Neuronal stem cell (in vitro differentiated cells): ENCODE results near the gene PDE8A.

Source experiments
- DNase-seq: peaks from one replicate; pipeline ENCODE4 v3.0.0-alpha.2; 2013; ENCODE audit warnings: low spot score
- H2AFZ ChIP-seq: one replicate; pipeline ENCODE4 v1.6.1; 2013; ENCODE audit warnings: mild to moderate bottlenecking, low read length, inconsistent platforms
- H2AK5ac ChIP-seq: 2 replicates; pipeline ENCODE4 v1.6.1; 2013; ENCODE audit warnings: low read depth, mild to moderate bottlenecking, inconsistent platforms, low read length, moderate library complexity, mixed read lengths
- H2BK120ac ChIP-seq: 2 replicates; pipeline ENCODE4 v1.6.1; 2013; ENCODE audit warnings: low read depth, mild to moderate bottlenecking, inconsistent platforms, low read length, moderate library complexity, mixed read lengths
- H2BK12ac ChIP-seq: one replicate; pipeline ENCODE4 v1.6.1; 2013; ENCODE audit warnings: low read length, inconsistent platforms
- H2BK15ac ChIP-seq: 2 replicates; pipeline ENCODE4 v1.6.1; 2013; ENCODE audit warnings: mild to moderate bottlenecking, low read length, inconsistent platforms, mixed read lengths
- H2BK5ac ChIP-seq: one replicate; pipeline ENCODE4 v1.6.1; 2013; ENCODE audit warnings: inconsistent platforms, mild to moderate bottlenecking, low read length, moderate library complexity
- H3K14ac ChIP-seq: one replicate; pipeline ENCODE4 v1.6.1; 2013; ENCODE audit warnings: low read length, inconsistent platforms
- H3K18ac ChIP-seq: 2 replicates; pipeline ENCODE4 v1.6.1; 2013; ENCODE audit warnings: low read length, inconsistent platforms
- H3K23ac ChIP-seq: 2 replicates; pipeline ENCODE4 v1.6.1; 2013; ENCODE audit warnings: low read depth, mild to moderate bottlenecking, mixed read lengths, low read length, inconsistent platforms; ENCODE audit not compliant: poor library complexity
- H3K27ac ChIP-seq: replicated peaks from 3 replicates; pipeline ENCODE4 v1.5.1; 2013; ENCODE audit warnings: low read length, inconsistent platforms
- H3K27me3 ChIP-seq, 3 experiments: 2 replicates each; pipeline ENCODE4 v1.6.1; 2013; ENCODE audit warnings: low read length in 3 of 3, mild to moderate bottlenecking in 2 of 3, inconsistent platforms in 1 of 3, low read depth in 1 of 3, mixed read lengths in 1 of 3, moderate library complexity in 1 of 3; ENCODE audit not compliant: control insufficient read depth in 3 of 3, insufficient read depth in 3 of 3
- H3K36me3 ChIP-seq, 2 donors: replicated peaks in 1 of 2; 2 replicates each; pipeline ENCODE4 v1.6.1; 2013; ENCODE audit warnings: low read length in 2 of 2; ENCODE audit not compliant: control insufficient read depth in 2 of 2, insufficient read depth in 2 of 2
- H3K4ac ChIP-seq: 2 replicates; pipeline ENCODE4 v1.6.1; 2013; ENCODE audit warnings: inconsistent platforms, mild to moderate bottlenecking, low read length, moderate library complexity
- H3K4me1 ChIP-seq, 2 donors: 1 replicate in 1 of 2; 2 replicates in 1 of 2; pipeline ENCODE4 v1.6.1; 2013; ENCODE audit warnings: low read length in 2 of 2, low read depth in 1 of 2; ENCODE audit not compliant: control insufficient read depth in 2 of 2, insufficient read depth in 1 of 2
- H3K4me2 ChIP-seq: one replicate; pipeline ENCODE4 v1.6.1; 2013; ENCODE audit warnings: mild to moderate bottlenecking, low read length, inconsistent platforms; ENCODE audit not compliant: insufficient read depth, poor library complexity, severe bottlenecking
- H3K4me3 ChIP-seq, 2 donors: 2 replicates each; pipeline ENCODE4 v1.5.1; 2013; ENCODE audit warnings: low read length in 2 of 2, mild to moderate bottlenecking in 2 of 2, inconsistent platforms in 1 of 2, moderate library complexity in 1 of 2
- H3K79me1 ChIP-seq: one replicate; pipeline ENCODE4 v1.6.1; 2013; ENCODE audit warnings: low read depth, mild to moderate bottlenecking, inconsistent platforms, low read length, moderate library complexity
- H3K9ac ChIP-seq: one replicate; pipeline ENCODE4 v1.6.1; 2013; ENCODE audit warnings: mild to moderate bottlenecking, low read depth, low read length, inconsistent platforms; ENCODE audit not compliant: poor library complexity
- H3K9me3 ChIP-seq, 2 donors: replicated peaks in 1 of 2; 2 replicates each; pipeline versions ENCODE3 to v1.6.1; 2013; ENCODE audit warnings: low read length in 2 of 2, mild to moderate bottlenecking in 2 of 2, inconsistent platforms in 1 of 2, low read depth in 1 of 2, mixed read lengths in 1 of 2, moderate library complexity in 1 of 2; ENCODE audit not compliant: control insufficient read depth in 2 of 2, insufficient read depth in 1 of 2
- H4K8ac ChIP-seq: one replicate; pipeline ENCODE4 v1.6.1; 2013; ENCODE audit warnings: low read depth, mild to moderate bottlenecking, inconsistent platforms, low read length, moderate library complexity
- H4K91ac ChIP-seq: one replicate; pipeline ENCODE4 v1.6.1; 2013; ENCODE audit warnings: low read length, low read depth, mild to moderate bottlenecking, inconsistent platforms; ENCODE audit not compliant: poor library complexity
- WGBS, 2 donors: extraction: QIAGEN DNeasy Blood & Tissue Kit; methylation state at CpG; one replicate each; pipeline ENCODE4 v1.1.7; 2013; ENCODE audit warnings: missing lambda C conversion rate in 2 of 2, mixed read lengths in 1 of 2; ENCODE audit not compliant: insufficient read length in 2 of 2, insufficient replicate concordance in 1 of 2; ENCODE audit errors: extremely low coverage in 2 of 2; 5-methylcytosine and 5-hydroxymethylcytosine counted together

Gene PDE8A

DNA sequence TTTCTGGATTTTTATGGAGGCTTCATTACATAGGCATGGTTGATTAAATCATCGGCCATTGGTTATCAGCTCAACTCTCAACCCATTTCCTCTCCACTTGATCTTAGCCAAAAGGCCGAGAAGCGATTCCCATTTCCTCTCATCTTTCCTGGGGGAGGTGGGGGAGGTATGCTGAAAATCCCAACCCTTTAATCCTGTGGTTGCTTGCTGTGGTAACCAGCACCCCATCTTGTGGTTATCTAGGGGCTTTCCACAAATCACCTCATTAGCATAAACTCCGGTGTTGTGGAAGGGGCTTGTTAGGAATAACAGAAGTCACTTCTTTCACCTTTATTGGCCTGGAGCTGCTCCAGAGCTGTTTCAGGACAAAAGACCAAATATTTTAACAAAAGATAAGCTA is 20.9 kb downstream of the PDE8A start:
- H4K91ac ChIP-seq: no peak overlapping the region
- H3K4me1 ChIP-seq: no peaks in the 10 kb centered on the region
- no peak overlapping the region for H3K27ac ChIP-seq
- no peak overlapping the region for H2BK5ac ChIP-seq
- H3K9ac ChIP-seq: no peak overlapping the region
- no peak overlapping the region for H2AK5ac ChIP-seq
- H2AFZ ChIP-seq: no peak overlapping the region
- H4K8ac ChIP-seq: no peak overlapping the region
- no peak overlapping the region for H3K14ac ChIP-seq
- H3K36me3 ChIP-seq: no peaks in the 10 kb centered on the region
- DNase-seq: no peak
- no peaks in the 10 kb centered on the region for H3K79me1 ChIP-seq
- no peak overlapping the region for H3K23ac ChIP-seq
- H3K4ac ChIP-seq: no peak overlapping the region
- H3K27me3 ChIP-seq: no peaks in the 10 kb centered on the region
- no peaks in the 10 kb centered on the region for H3K9me3 ChIP-seq
- no peak overlapping the region for H3K4me3 ChIP-seq
- H2BK15ac ChIP-seq: no peak overlapping the region
- H3K4me2 ChIP-seq: no peak overlapping the region
- no peak overlapping the region for H3K18ac ChIP-seq
- H2BK120ac ChIP-seq: no peak overlapping the region
- no CpG with 5 or more reads among the region's 4 CpGs for WGBS, 2 donors
- no peak overlapping the region for H2BK12ac ChIP-seq

DNA sequence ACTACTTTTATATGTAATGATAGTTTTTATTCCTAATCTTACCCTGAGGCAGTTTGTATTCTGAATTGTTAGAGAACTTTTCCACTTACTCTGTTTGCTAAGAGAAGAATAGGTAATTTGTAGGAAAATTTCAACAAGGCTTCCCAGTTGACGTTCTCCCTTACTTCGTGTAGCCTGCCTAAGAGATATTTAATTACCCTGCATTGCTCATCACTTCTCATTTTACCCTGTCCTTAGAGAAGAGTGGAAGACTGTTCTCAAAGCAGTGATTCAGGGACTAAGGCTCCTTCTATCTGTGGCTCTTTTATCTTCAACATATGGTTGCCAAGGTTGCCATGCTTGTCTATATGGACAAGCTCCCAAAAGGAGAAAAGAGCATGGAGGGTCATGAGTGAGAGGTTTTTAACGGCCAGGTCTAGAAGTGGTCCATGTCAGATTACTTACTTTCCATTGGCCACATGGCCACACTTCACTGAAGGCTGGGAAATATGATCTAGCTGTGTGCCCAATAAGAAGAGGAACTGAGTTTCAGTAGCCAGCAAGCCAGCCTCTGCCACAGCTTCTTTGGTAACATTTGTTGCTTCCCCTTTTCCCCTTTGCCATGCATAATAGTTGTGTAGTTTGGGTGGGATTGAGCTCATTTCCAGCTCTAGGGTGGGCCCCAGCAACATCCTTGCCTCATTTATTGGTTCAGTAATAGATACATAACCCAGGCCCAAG is 22.1 kb downstream of the PDE8A start:
- H2BK120ac ChIP-seq: no peak overlapping the region
- H3K9me3 ChIP-seq: no peaks in the 10 kb centered on the region
- peaks cover 2% of the 10 kb centered on the region for H3K79me1 ChIP-seq
- no peak overlapping the region for H3K4ac ChIP-seq
- H3K27ac ChIP-seq: no peak overlapping the region
- H3K18ac ChIP-seq: no peak overlapping the region
- H2BK15ac ChIP-seq: no peak overlapping the region
- H3K27me3 ChIP-seq: no peaks in the 10 kb centered on the region
- no peak overlapping the region for H2AK5ac ChIP-seq
- DNase-seq: no peak
- H3K23ac ChIP-seq: no peak overlapping the region
- H3K4me1 ChIP-seq: peaks cover 0 to 6% of the 10 kb centered on the region in 2 donors
- H2AFZ ChIP-seq: no peak overlapping the region
- no peak overlapping the region for H3K14ac ChIP-seq
- no peak overlapping the region for H4K91ac ChIP-seq
- no peak overlapping the region for H3K4me2 ChIP-seq
- H2BK5ac ChIP-seq: no peak overlapping the region
- H2BK12ac ChIP-seq: no peak overlapping the region
- no peak overlapping the region for H3K4me3 ChIP-seq
- H3K36me3 ChIP-seq: no peaks in the 10 kb centered on the region
- no CpG with 5 or more reads among the region's 3 CpGs for WGBS, 2 donors
- H4K8ac ChIP-seq: no peak overlapping the region
- no peak overlapping the region for H3K9ac ChIP-seq

DNA sequence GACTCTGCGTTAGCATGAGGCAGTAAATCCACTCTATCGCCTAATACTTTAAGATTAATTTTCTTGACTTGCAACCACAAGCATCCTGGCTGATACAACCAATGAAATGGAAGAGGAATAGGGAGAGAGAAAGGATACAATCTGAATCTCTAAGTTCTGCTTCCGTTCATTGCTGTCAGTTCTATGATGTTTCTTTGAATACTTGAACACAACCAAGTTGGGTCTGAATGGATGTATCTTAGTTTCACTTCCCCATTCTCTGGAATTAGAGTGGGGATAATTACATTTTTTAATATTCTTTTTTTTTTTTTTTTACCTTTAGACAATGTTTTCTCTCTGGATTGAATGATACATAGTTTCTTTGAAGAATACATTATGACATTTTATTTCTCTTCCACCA is 22.9 kb downstream of the PDE8A start:
- Histone ChIP-seq H3K9ac (no peak overlapping the region), H2BK12ac (no peak overlapping the region), H3K4me3 (no peak overlapping the region), H3K23ac (no peak overlapping the region), H3K4me2 (no peak overlapping the region), H4K8ac (no peak overlapping the region), H2BK5ac (no peak overlapping the region), H3K4ac (no peak overlapping the region), H2AFZ (no peak overlapping the region), H3K79me1 (peaks cover 2% of the 10 kb centered on the region), H2BK120ac (no peak overlapping the region), H3K27me3 (no peaks in the 10 kb centered on the region), H3K9me3 (no peaks in the 10 kb centered on the region), H2AK5ac (no peak overlapping the region), H4K91ac (no peak overlapping the region), H3K18ac (no peak overlapping the region), H3K27ac (no peak overlapping the region), H3K14ac (no peak overlapping the region), H3K4me1 (peaks cover 0 to 6% of the 10 kb centered on the region in 2 donors), H3K36me3 (no peaks in the 10 kb centered on the region), H2BK15ac (no peak overlapping the region)
- no peak for DNase-seq
- no CpG with 5 or more reads among the region's 3 CpGs for WGBS, 2 donors

DNA sequence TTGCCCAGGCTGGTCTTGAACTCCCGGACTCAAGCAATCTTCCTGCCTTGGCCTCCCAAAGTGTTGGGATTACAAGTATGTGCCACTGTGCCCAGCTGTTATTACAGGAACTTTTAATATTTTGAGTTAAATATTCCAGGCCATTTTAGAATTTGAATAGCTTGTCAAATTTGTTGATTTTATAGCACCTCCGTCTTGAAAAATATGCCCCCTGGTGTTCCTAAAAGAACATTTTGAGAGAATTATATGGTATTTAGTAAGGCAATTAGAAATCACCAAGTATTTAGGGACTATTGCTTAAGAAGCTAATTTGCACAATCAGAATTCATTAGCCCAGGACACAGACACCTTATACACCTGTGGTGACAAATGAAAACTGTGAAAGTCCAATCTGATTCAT is 23.7 kb downstream of the PDE8A start:
- H3K4ac ChIP-seq: no peak overlapping the region
- H3K9me3 ChIP-seq: no peaks in the 10 kb centered on the region
- no peak overlapping the region for H2AFZ ChIP-seq
- H3K23ac ChIP-seq: no peak overlapping the region
- no peak overlapping the region for H3K4me3 ChIP-seq
- H3K4me1 ChIP-seq: peaks cover 0 to 6% of the 10 kb centered on the region in 2 donors
- H2BK12ac ChIP-seq: no peak overlapping the region
- DNase-seq: no peak
- no peak overlapping the region for H3K9ac ChIP-seq
- H2BK120ac ChIP-seq: no peak overlapping the region
- no peak overlapping the region for H3K27ac ChIP-seq
- no peaks in the 10 kb centered on the region for H3K36me3 ChIP-seq
- no peak overlapping the region for H4K8ac ChIP-seq
- no peak overlapping the region for H2AK5ac ChIP-seq
- WGBS, 2 donors: no CpG with 5 or more reads among the region's 2 CpGs
- H4K91ac ChIP-seq: no peak overlapping the region
- no peak overlapping the region for H2BK5ac ChIP-seq
- no peak overlapping the region for H3K14ac ChIP-seq
- peaks cover 2% of the 10 kb centered on the region for H3K79me1 ChIP-seq
- no peak overlapping the region for H3K4me2 ChIP-seq
- no peak overlapping the region for H2BK15ac ChIP-seq
- no peak overlapping the region for H3K18ac ChIP-seq
- no peaks in the 10 kb centered on the region for H3K27me3 ChIP-seq
